ENCODE measurements around the gene SPDL1.

DNA sequence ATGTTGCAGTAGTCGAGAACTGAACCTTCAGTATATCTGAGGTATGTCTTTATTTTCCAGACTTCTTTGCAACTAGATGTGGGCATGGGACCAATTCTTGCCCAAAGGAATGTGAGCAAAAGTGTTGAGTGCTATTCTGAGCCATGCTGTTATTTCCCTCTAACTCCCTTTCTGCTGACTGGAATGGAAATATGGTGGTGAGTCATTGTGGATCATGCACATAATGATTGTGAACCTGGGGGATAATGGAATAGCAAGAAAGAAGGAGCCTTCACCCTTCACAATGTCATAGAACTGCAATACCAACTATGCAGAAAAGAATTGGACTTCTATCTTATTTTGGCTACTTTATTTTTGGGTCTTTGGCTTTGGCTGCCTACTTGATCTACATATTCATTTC is 43.2 kb downstream of the SPDL1 start:
- no peak for TF ChIP-seq CTCF (conservative IDR thresholded peaks at IDR 0.05)
- no peak for TF ChIP-seq EZH2 (IDR thresholded peaks at IDR 0.05; ENCODE audit: low read depth)

Measured in PC-9 (cell line).